Activated naive CD4-positive, alpha-beta T cell treated with anti-CD3 and anti-CD28 coated beads for 36 hours (primary cell): ENCODE data around the gene CADPS. TPM values are rescaled to one million over a fixed set of nuclear protein-coding genes. Genes with fewer than 3 reads are reported as not detected.

Experiments used
- CTCF ChIA-PET: fragments of 350-600 bp; sonication (Branson Sonifier 250); formaldehyde crosslinking; loops from one replicate; lab custom pipeline; 2021; ENCODE audit warnings: antibody characterized with exemption; lab: Charles Lee
- DNase-seq: peaks from one replicate; pipeline ENCODE4 v3.0.0-alpha.2; 2020
- H3K27ac Mint-ChIP-seq: one replicate; pipeline ENCODE4 v1.8.0; 2021; ENCODE audit warnings: mild to moderate bottlenecking, mixed read lengths
- H3K27me3 Mint-ChIP-seq: one replicate; pipeline ENCODE4 v1.8.0; 2021; ENCODE audit warnings: low read depth, mixed read lengths
- H3K36me3 Mint-ChIP-seq: one replicate; pipeline ENCODE4 v1.8.0; 2021; ENCODE audit warnings: low read depth, mixed read lengths
- H3K4me1 Mint-ChIP-seq: one replicate; pipeline ENCODE4 v1.8.0; 2021; ENCODE audit warnings: low read depth, mixed read lengths
- H3K4me3 Mint-ChIP-seq: one replicate; pipeline ENCODE4 v1.8.0; 2021; ENCODE audit warnings: mild to moderate bottlenecking, moderate library complexity, mixed read lengths
- H3K9me3 Mint-ChIP-seq: one replicate; pipeline ENCODE4 v1.8.0; 2021; ENCODE audit warnings: mixed read lengths
- intact Hi-C: fragments of 100-400 bp; cut with micrococcal nuclease; formaldehyde crosslinking; loops from one replicate; pipeline ENCODE4 v1.15.1; 2023
- total RNA-seq, 2 experiments: library from RNA; stranded (reverse); gene quantifications; one replicate each; pipeline ENCODE4 v1.2.3, GENCODE V29; 2021

CADPS gene
- total RNA-seq, 2 experiments from 2014 or later = not detected

GRCh38 chr3:62665627-62666437 lies 209.4 kb downstream of the CADPS start:
- no peaks in the 10 kb centered on the region for H3K9me3 Mint-ChIP-seq

GRCh38 chr3:62662677-62663076 lies 212.5 kb downstream of the CADPS start:
- Mint-ChIP-seq H3K27me3 (peaks cover 12% of the 10 kb centered on the region), H3K36me3 (no peaks in the 10 kb centered on the region), H3K4me3 (no peak overlapping the region), H3K27ac (no peak overlapping the region), H3K9me3 (no peaks in the 10 kb centered on the region), H3K4me1 (no peaks in the 10 kb centered on the region)
- DNase-seq = no peak
- intact Hi-C loops = no loop called here
- CTCF ChIA-PET = interaction anchor here (1.1 kb wide), 1 partner anchor 177 kb away, joined by 3 read pairs; no protein-coding TSS in a partner anchor

More at GRCh38 chr3:62665627-62666437, 209.4 kb downstream of the CADPS start:
- H3K4me1 Mint-ChIP-seq = no peaks in the 10 kb centered on the region
- no peak overlapping the region for H3K4me3 Mint-ChIP-seq
- no peaks in the 10 kb centered on the region for H3K36me3 Mint-ChIP-seq
- DNase-seq = peak; percentile 59
- intact Hi-C loops = loop anchor here (1.0 kb wide), 1 partner anchor 562 kb away; no protein-coding TSS in a partner anchor
- CTCF ChIA-PET = interaction anchor here (1.4 kb wide), 1 partner anchor 566 kb away, joined by 4 read pairs; no protein-coding TSS in a partner anchor
- H3K27ac Mint-ChIP-seq = no peak overlapping the region
- H3K27me3 Mint-ChIP-seq = peaks cover 7% of the 10 kb centered on the region

DNA sequence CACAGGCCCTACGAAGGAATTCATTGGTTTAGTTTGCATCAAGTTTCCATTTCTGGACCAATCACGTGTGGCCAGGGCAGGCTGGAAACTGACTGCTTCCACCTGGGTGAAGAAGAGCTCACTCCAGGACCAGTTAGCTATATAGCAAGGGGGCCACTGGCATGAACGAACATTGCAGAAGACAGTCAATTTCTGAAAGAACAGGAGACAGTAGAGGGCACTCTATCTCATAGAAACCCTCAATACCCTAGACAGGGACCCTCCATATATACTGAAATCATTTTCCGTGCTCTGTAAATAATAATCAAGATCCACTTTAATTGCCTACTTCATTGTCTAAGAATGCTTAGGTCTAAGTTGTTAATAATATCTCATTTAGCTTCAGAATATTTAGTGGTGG lies 215.6 kb downstream of the CADPS start:
- Mint-ChIP-seq H3K4me3 (no peak overlapping the region), H3K9me3 (no peaks in the 10 kb centered on the region), H3K27ac (no peak overlapping the region), H3K4me1 (no peaks in the 10 kb centered on the region), H3K36me3 (no peaks in the 10 kb centered on the region), H3K27me3 (peaks cover 5% of the 10 kb centered on the region)
- CTCF ChIA-PET = interaction anchor here (0.6 kb wide), 1 partner anchor 1183 kb away, joined by 3 read pairs; no protein-coding TSS in a partner anchor
- intact Hi-C loops = no loop called here
- DNase-seq = no peak

- no peak overlapping the region for H3K4me3 Mint-ChIP-seq
- no peak overlapping the region for H3K27ac Mint-ChIP-seq
- CTCF ChIA-PET = no interaction called here
- no peaks in the 10 kb centered on the region for H3K9me3 Mint-ChIP-seq
- DNase-seq = no peak
- H3K4me1 Mint-ChIP-seq = no peaks in the 10 kb centered on the region
- peaks cover 5% of the 10 kb centered on the region for H3K27me3 Mint-ChIP-seq
- no peaks in the 10 kb centered on the region for H3K36me3 Mint-ChIP-seq
- intact Hi-C loops = no loop called here
These were observed 219.5 kb downstream of the CADPS start for GRCh38 chr3:62655691-62656063.

- Mint-ChIP-seq H3K36me3 (no peaks in the 10 kb centered on the region), H3K27ac (no peak overlapping the region), H3K4me3 (no peak overlapping the region), H3K9me3 (no peaks in the 10 kb centered on the region), H3K27me3 (peaks cover 5% of the 10 kb centered on the region), H3K4me1 (no peaks in the 10 kb centered on the region)
- CTCF ChIA-PET = no interaction called here
- DNase-seq = no peak
- intact Hi-C loops = no loop called here
These were observed 220.0 kb downstream of the CADPS start for GRCh38 chr3:62655056-62655690.

DNA sequence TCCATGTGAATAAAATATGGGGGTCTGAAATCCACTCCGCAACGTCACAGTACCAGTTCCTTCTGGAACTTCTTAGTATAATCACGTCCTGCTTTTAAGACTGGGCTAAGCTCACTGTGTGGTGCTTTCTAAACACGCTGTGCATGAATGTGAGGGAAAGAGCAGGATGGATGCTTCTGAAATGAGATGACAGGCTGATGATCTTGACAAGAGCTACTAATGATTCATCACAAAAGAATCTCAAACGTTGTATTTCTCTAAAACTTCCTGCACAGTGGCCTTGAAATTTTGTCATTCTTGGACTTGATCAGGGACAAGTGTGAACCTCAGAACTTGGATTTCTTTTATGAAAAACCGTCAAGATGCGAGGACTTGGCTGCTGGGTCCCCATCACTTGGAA lies 221.4 kb downstream of the CADPS start:
- no peaks in the 10 kb centered on the region for H3K4me1 Mint-ChIP-seq
- H3K4me3 Mint-ChIP-seq = no peak overlapping the region
- CTCF ChIA-PET = no interaction called here
- no peak overlapping the region for H3K27ac Mint-ChIP-seq
- intact Hi-C loops = no loop called here
- no peaks in the 10 kb centered on the region for H3K36me3 Mint-ChIP-seq
- no peaks in the 10 kb centered on the region for H3K9me3 Mint-ChIP-seq
- no peak for DNase-seq
- peaks cover 2% of the 10 kb centered on the region for H3K27me3 Mint-ChIP-seq

GRCh38 chr3:62647711-62648110 lies 227.5 kb downstream of the CADPS start:
- H3K27ac Mint-ChIP-seq = no peak overlapping the region
- no peaks in the 10 kb centered on the region for H3K27me3 Mint-ChIP-seq

DNA sequence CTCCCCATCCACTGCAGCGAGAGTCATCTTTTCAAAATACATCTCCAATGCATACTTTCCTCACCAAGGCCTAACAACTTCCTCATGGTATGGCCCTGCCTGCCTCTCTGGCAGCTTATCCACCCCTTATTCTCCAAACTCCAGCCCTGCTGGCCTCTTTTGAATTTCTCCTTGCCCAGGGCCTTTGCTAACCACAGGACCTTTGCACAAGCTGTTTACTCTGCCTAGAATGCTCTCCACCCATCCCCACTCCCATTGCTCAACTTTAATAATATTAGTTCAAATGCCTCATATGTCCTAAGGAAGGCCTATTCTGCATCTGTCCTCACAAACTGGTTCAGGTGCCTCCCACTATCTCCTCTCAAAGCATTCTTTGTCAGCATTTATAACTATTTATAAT lies 230.7 kb downstream of the CADPS start:
- Mint-ChIP-seq H3K9me3 (no peaks in the 10 kb centered on the region), H3K27ac (no peak overlapping the region), H3K4me1 (no peaks in the 10 kb centered on the region), H3K27me3 (peaks cover 3% of the 10 kb centered on the region), H3K36me3 (no peaks in the 10 kb centered on the region), H3K4me3 (no peak overlapping the region)
- DNase-seq = no peak
- CTCF ChIA-PET = no interaction called here
- intact Hi-C loops = no loop called here

More at GRCh38 chr3:62647711-62648110, 227.5 kb downstream of the CADPS start:
- CTCF ChIA-PET = no interaction called here
- no peaks in the 10 kb centered on the region for H3K36me3 Mint-ChIP-seq
- intact Hi-C loops = no loop called here
- no peak for DNase-seq
- H3K4me3 Mint-ChIP-seq = no peak overlapping the region
- no peaks in the 10 kb centered on the region for H3K9me3 Mint-ChIP-seq
- H3K4me1 Mint-ChIP-seq = no peaks in the 10 kb centered on the region

DNA sequence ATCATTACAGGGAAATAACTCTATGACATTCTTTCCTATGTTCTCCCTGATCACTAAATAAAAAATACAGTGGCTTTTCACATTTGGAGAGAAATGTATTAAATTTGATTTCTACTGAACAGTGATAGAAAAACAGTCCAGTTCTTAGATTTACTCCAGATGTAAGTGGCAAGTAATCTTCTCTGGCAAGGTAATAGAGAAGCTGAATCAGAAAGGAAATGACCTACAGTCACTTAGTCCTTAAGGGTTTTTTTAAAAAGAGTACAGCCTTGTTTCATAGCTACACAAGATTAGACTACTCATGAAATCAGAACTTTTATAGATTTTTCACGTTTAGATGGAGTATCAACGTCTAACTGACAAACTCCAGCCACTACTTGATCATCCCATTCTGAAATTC lies 236.9 kb downstream of the CADPS start:
- CTCF ChIA-PET = interaction anchor here (0.7 kb wide), 1 partner anchor 16 kb away, joined by 3 read pairs; no protein-coding TSS in a partner anchor
- Mint-ChIP-seq H3K4me3 (no peak overlapping the region), H3K4me1 (no peaks in the 10 kb centered on the region), H3K36me3 (no peaks in the 10 kb centered on the region), H3K27me3 (peaks cover 16% of the 10 kb centered on the region), H3K9me3 (no peaks in the 10 kb centered on the region), H3K27ac (no peak overlapping the region)
- intact Hi-C loops = no loop called here
- DNase-seq = no peak

DNA sequence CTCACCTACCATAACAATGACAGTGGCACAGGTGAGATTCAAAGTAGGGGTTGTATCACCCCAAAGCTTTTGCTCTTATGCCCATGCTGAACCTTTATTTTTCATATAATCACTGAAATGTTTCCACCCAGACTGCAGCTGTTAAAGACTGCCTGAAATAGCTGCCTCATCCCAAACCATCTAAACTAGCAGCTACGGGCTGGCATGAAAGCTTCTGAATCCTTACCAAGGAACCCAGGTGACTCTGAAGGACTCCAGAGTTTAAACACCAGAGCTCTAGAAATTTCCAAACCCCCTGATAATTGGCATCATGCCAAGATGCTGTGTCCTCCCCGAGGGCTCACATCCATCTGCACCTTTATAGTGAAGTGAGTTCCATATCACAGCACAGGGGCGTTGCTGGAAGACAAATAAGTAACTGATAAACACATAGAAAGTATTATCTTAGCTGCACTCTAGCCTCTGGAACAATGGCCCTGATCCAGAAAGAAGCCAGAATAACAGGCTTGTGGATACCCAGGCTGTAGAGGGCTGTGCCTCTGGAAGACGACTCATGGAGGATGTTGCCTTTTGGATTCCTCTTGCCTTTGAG lies 238.9 kb downstream of the CADPS start:
- intact Hi-C loops = no loop called here
- Mint-ChIP-seq H3K9me3 (no peaks in the 10 kb centered on the region), H3K4me1 (no peaks in the 10 kb centered on the region), H3K36me3 (no peaks in the 10 kb centered on the region), H3K27me3 (peaks cover 22% of the 10 kb centered on the region), H3K4me3 (no peak overlapping the region), H3K27ac (no peak overlapping the region)
- CTCF ChIA-PET = no interaction called here
- DNase-seq = no peak

GRCh38 chr3:62632510-62633294 lies 242.5 kb downstream of the CADPS start:
- CTCF ChIA-PET = no interaction called here
- no peak for DNase-seq
- Mint-ChIP-seq H3K36me3 (no peaks in the 10 kb centered on the region), H3K9me3 (no peaks in the 10 kb centered on the region), H3K4me3 (no peak overlapping the region), H3K4me1 (no peaks in the 10 kb centered on the region), H3K27ac (no peak overlapping the region), H3K27me3 (peaks cover 24% of the 10 kb centered on the region)
- intact Hi-C loops = no loop called here

GRCh38 chr3:62631488-62631887 lies 243.7 kb downstream of the CADPS start:
- intact Hi-C loops = no loop called here
- H3K4me1 Mint-ChIP-seq = no peaks in the 10 kb centered on the region

More at GRCh38 chr3:62631488-62631887, 243.7 kb downstream of the CADPS start:
- CTCF ChIA-PET = no interaction called here
- no peak for DNase-seq
- Mint-ChIP-seq H3K27ac (no peak overlapping the region), H3K4me3 (no peak overlapping the region), H3K27me3 (peaks cover 28% of the 10 kb centered on the region), H3K9me3 (no peaks in the 10 kb centered on the region), H3K36me3 (no peaks in the 10 kb centered on the region)
